Skeletal muscle satellite cell (primary cell): ENCODE measurements around the gene CALHM4.
"Not testable (repeated sequence)": the region's sequence is repeated elsewhere in the genome, so short reads cannot be mapped to it uniquely, and the experiment has no call there.

ENCODE experiments used
- H3K27me3 ChIP-seq: 2 replicates; pipeline ENCODE4 v1.7.0; 2013; ENCODE audit warnings: low read length; ENCODE audit not compliant: control insufficient read depth, insufficient read depth
- H3K36me3 ChIP-seq: 2 replicates; pipeline ENCODE4 v1.7.0; 2013; ENCODE audit warnings: mild to moderate bottlenecking, control low read depth, low read length; ENCODE audit not compliant: insufficient read depth
- H3K4me1 ChIP-seq: 2 replicates; pipeline ENCODE4 v1.7.0; 2013; ENCODE audit warnings: low read length; ENCODE audit not compliant: control insufficient read depth, insufficient read depth
- H3K4me2 ChIP-seq: 2 replicates; pipeline ENCODE4 v1.7.0; 2013; ENCODE audit warnings: mild to moderate bottlenecking, low read length
- H3K4me3 ChIP-seq: 2 replicates; pipeline ENCODE4 v1.7.0; 2013; ENCODE audit warnings: low read length
- H3K9ac ChIP-seq: 2 replicates; pipeline ENCODE4 v1.7.0; 2013; ENCODE audit warnings: mild to moderate bottlenecking, low read depth, low read length, moderate library complexity
- H3K9me3 ChIP-seq: replicated peaks from 2 replicates; pipeline ENCODE4 v1.7.0; 2013; ENCODE audit warnings: mild to moderate bottlenecking, control low read depth, low read length

CALHM4 gene

DNA sequence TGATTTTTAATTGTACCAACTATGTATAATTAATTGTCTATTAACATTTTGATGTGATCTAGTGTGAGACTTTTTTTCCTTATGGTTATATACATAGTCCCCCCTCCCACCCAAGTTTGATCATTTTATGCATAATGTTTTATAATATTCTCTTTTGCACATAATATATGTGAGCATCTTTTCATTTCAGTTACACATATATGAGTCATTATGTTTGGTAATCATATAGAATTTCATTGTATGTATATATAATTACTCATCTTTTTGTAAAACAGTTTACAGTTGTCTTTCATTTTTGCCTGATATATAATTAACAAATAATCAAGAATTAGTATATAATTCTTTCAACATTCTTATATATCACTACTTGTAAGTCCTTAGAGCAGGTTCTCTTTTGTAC is 32.7 kb downstream of the CALHM4 start:
- no peak overlapping the region for H3K4me2 ChIP-seq
- no peaks in the 10 kb centered on the region for H3K27me3 ChIP-seq
- H3K9me3 ChIP-seq: no peaks in the 10 kb centered on the region
- H3K4me3 ChIP-seq: no peak overlapping the region
- H3K4me1 ChIP-seq: no peaks in the 10 kb centered on the region
- H3K36me3 ChIP-seq: peaks cover 47% of the 10 kb centered on the region
- no peak overlapping the region for H3K9ac ChIP-seq

DNA sequence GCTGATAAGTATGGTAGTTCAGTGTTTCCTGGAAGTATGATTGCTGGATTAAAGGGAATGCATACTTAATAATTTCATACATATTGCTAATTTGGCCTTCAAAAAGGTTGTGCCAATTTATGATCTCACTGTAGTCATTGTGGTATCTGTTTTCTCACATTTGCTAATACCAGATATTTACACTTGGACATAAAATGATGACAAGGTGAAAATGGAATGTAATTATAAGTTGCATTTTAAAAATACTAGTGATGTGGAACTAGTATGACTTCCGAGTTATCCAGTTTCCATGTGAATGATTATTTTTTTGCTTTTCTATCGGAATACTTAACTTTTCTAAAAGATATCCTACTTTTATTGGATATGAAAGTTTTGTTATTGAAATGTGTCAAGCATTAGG is 33.2 kb downstream of the CALHM4 start:
- H3K9ac ChIP-seq: no peak overlapping the region
- H3K4me1 ChIP-seq: no peaks in the 10 kb centered on the region
- peaks cover 52% of the 10 kb centered on the region for H3K36me3 ChIP-seq
- no peaks in the 10 kb centered on the region for H3K27me3 ChIP-seq
- H3K9me3 ChIP-seq: no peaks in the 10 kb centered on the region
- no peak overlapping the region for H3K4me2 ChIP-seq
- no peak overlapping the region for H3K4me3 ChIP-seq

DNA sequence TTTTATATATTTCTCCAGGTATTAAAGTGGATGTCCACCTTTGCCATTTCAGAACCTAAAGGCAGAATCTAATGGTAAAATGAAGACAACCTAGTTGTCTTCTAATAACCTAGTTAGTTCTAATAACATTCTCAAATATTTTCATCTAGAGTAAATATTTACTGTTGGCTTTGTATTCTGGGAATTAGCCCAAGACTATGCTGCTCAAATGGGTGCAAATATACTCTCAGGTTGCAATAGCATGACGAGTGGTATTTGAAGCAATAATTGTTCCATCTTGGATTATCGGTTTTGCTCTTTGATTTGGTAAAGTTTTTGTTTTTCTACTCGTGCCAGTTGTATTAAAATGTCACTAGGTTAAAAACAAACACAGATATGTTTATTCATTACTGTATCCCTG is 41.7 kb downstream of the CALHM4 start:
- no peaks in the 10 kb centered on the region for H3K9me3 ChIP-seq
- H3K4me1 ChIP-seq: no peaks in the 10 kb centered on the region
- peaks cover 56% of the 10 kb centered on the region for H3K36me3 ChIP-seq
- H3K4me2 ChIP-seq: no peak overlapping the region
- no peak overlapping the region for H3K9ac ChIP-seq
- H3K27me3 ChIP-seq: no peaks in the 10 kb centered on the region
- H3K4me3 ChIP-seq: no peak overlapping the region

DNA sequence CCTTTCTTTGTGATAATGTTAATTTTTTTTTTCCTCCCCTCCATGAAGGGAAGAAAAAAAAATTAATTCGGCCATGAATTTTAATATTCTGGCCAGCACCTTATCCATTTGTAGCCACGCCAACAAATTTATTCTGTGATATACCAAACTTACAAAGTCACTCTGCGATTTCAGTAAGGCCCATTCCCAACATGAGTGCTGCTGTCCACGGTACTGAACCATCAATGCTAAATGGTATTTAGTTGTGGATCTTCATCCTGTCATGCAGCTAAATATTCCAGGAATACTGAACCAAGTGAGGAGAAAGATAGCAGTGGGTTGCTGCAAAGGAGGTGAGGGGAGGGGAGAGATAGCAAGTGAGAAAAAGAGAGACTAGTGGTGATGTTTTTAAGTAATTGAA is 43.3 kb downstream of the CALHM4 start:
- H3K36me3 ChIP-seq: peaks cover 43% of the 10 kb centered on the region
- no peaks in the 10 kb centered on the region for H3K4me1 ChIP-seq
- no peaks in the 10 kb centered on the region for H3K27me3 ChIP-seq
- no peak overlapping the region for H3K9ac ChIP-seq
- no peak overlapping the region for H3K4me3 ChIP-seq
- H3K4me2 ChIP-seq: no peak overlapping the region
- no peaks in the 10 kb centered on the region for H3K9me3 ChIP-seq

DNA sequence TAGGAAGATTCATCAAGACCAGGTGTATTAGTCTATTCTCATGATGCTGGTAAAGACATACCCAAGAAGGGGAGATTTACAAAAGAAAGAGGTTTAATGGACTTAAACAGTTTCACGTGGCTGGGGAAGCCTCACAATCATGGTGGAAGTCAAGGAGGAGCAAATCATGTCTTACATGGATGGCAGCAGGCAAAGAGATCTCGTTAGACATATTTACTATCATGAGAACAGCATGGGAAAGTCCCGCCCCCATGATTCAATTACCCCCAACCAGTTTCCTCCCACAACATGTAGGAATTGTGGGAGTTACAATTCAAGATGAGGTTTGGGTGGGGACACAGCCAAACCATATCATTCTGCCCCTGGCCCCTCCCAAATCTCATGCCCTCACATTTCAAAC is 50.4 kb downstream of the CALHM4 start:
- H3K9ac ChIP-seq, H3K4me2 ChIP-seq, H3K27me3 ChIP-seq, H3K4me3 ChIP-seq, H3K9me3 ChIP-seq, H3K36me3 ChIP-seq, H3K4me1 ChIP-seq: not testable (repeated sequence)

DNA sequence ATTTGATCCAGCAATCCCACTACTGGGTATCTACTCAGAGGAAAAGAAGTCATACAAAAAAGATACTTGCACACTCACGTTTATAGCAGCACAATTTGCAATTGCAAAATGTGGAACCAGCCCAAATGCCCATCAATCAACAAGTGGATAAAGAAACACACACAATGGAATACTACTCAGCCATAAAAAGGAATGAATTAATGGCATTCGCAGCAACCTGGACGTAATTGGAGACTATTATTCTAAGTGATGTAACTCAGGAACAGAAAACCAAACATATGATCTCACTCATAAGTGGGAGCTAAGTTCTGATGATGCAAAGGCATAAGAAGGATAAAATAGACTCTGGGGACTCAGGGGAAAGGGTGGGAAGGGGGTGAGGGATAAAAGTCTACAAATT is 51.3 kb downstream of the CALHM4 start:
- not testable (repeated sequence) for H3K4me2 ChIP-seq, H3K4me3 ChIP-seq, H3K9me3 ChIP-seq, H3K27me3 ChIP-seq, H3K4me1 ChIP-seq, H3K36me3 ChIP-seq, H3K9ac ChIP-seq

DNA sequence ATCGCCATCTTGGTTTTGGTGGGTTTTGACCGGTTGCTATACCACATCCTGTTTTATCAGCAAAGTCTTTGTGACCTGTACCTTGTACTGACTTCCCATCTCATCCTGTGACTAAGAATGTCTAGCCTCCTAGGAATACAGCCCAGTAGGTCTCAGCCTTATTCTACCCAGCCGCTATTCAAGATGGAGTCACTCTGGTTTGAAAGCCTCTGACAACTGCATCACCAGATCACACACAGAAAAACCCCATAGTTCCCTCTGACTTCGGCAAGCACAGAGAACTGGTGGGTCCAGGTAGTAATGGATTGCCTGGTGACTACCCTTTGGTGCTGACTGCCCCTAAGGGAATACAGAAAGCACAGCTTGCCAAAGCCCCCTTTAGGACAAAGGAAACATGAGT is 52.4 kb downstream of the CALHM4 start:
- H3K4me3 ChIP-seq: no peak overlapping the region
- H3K9me3 ChIP-seq: no peaks in the 10 kb centered on the region
- no peak overlapping the region for H3K4me2 ChIP-seq
- H3K4me1 ChIP-seq: no peaks in the 10 kb centered on the region
- no peak overlapping the region for H3K9ac ChIP-seq
- no peaks in the 10 kb centered on the region for H3K36me3 ChIP-seq
- H3K27me3 ChIP-seq: no peaks in the 10 kb centered on the region
